HG02885 (cell line): ENCODE measurements around the gene NCBP2L.

ENCODE experiments used
- ATAC-seq: cut with Tn5 transposase; IDR thresholded peaks from one replicate; pipeline ENCODE4 v1.9.1; 2021; ENCODE audit warnings: mild to moderate bottlenecking; ENCODE audit not compliant: unreplicated experiment, poor library complexity

NCBP2L gene

DNA sequence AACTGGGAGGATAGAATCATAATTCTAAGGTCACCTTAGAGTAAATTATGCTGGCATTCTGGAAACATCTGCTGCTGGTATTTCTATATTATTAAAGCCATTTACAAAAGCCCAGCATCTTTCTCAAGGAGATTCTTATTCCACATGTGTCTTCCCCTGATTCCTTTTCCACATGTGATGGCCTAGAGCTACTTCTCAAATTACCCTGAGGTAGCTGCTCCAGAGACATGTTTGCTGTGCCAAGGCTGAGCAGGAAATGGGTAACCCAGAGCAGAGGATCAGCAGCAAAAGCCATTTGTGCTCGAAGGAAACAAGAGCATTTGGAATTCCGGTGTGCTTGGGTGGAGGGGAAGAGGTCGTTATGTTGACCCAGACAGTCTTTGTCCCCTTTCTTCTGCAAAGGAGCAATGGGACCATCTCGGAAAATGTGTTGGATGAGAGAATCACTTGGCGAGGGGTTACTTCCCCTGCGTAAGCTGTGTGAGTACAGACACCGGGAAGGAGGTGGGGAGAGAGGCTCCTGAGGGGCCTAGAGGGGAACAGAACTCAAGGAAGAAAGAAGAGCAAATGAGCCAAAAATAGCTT lies 26.6 kb upstream of the NCBP2L start:
- no peak for ATAC-seq

DNA sequence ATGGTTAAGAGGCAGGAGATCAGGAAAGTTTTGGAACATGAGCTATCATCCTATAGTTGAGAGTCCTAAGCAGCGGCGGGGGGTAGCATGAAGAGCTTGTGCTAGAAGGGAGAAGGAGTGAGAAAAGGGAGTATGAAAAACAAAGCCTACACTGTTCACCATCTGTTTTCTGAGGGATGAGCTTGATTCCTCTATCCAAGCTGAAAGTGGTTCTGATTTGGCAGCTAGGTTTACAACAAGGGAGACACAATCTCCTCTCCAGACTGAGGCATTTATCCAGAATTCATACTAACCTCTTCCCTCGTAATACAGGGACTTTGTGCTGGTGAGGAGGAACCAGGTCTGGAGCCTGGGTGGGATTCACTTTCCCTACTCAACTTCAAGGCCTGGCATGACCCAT lies 25.5 kb upstream of the NCBP2L start:
- ATAC-seq = no peak

DNA sequence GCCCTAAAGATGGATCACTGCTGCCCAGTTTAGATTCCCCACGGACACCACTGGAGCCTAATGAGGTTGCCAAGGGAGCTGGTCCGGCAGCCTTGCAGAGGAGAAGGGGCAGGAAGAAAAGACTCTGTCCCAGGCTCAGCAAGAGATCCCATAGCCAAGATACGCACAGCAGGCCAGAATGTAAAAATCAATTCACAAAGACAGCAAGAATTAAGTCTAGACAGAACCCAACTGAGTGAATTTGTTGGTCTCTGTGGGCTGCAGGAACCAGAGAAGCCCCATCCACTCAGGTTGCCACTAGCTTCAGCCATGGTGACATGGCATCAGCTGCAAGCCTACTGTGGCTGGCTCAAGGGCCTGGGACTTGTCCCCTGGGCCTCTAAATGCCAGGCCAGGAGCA lies 24.8 kb upstream of the NCBP2L start:
- no peak for ATAC-seq

DNA sequence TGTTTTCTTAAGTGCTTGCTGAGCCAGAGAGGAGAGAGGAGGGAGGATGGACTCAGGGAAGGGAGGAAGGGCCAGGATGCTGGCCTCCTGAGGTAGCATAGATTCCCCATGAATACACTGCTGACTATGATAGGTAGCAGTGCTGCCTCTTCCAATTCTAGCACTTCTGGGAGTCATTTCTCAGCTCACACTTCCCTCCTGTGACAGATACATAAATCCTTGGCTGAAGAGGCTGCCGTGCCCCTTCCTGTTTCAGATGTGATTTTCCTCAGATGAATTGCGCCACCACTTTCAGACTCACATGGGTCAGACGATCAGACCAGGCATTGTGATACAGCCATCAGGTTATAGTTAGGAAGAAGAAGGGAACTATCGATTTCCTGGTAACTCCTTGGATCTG lies 24.3 kb upstream of the NCBP2L start:
- ATAC-seq = no peak

DNA sequence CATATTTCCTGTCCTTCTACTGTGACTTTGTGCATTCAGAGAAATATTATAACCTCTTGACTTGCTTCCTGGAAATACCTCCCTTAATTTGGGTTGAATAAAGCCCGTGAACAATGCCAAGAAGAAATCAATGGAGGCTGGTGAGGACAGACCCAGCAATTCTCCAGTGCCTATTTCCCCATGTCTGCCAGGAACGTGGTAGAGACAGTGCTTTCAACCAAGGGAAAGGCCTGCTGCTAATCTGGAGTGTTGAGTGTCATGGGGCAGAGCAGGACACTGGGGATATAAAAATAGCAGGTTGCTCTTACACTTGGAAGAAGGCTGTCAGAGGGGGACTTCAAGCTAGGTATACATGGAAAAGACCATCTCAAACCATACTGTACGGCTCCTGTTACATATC lies 21.8 kb upstream of the NCBP2L start:
- no peak for ATAC-seq

DNA sequence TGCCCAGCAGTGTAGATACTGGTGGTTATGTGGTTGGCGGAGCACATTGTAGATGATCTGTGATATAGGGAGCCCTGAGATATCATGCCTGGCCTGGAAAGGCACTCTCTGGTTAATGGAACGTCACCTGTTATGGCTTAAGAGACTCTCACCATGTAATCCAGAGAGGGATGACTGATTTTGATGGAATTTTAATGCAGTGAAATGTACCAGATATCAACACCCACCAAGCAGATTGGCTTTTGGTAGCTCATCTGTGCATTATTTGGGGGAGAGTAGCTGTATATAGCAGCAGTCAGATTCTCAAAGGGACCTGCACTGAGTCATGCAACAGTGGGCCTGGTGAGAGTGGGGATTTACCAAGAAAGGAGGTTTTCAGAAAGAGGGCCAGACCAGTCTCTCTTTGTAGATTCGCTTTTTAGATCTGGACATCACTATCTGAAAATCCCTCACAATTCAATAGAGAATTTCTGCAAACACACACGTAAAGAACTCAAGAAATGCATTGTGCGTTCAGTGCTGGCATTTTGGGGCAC lies 19.2 kb upstream of the NCBP2L start:
- no peak for ATAC-seq

DNA sequence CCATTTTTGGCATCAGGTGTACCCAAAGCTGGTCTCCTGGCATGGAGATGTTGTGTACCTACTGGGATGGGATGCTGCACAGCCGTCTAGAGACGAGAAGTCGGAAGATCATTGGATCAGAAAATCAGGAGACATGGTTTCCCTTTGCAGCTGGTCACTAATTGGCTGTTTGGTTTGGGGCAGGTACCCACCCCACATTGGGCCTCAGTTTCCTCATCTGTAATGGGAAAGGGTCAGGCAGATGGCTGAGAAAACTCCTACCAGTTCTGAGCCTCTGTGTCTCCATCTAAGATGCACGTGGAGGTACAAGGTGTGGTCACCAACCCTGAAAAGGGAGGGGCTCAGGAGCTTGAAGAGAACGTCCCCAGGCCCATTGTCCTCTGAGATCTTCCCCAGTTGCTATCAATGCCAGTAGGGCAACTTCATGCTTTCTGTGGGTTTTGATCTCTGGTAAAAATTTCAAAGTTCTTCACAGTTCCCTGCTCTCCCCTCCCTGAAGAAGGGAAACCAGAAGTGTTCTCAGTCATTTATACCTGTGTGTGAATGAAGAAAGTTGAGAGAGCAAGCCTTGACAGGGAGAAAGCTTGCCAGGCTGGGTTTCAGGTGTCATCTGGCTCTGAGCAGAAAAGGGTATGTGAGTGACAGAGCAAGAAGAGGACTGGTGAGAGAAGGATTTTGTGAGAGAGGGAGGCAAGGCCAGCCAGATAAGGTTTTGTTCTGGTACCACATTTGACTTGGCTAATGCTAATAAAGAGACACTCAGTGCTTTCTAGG lies 17.0 kb upstream of the NCBP2L start:
- ATAC-seq = no peak

DNA sequence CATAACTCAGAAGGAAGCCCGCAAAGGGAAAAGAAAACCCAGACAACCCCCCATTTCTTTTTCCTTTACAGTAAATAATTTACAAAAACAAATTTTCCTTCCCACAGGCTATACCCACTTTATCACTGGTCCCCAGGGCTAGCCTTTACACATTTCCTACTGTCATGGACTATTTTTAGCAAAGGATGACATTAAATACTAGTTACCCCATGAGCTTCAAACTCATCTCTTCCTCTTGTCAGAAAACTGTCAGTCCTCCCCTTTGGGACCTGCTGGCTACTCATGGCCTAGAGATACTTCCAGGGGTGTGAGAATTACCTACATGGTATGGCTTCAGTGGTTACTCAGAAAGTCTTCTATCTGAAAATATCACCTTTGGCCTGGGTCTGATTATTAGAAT lies 13.9 kb upstream of the NCBP2L start:
- no peak for ATAC-seq

DNA sequence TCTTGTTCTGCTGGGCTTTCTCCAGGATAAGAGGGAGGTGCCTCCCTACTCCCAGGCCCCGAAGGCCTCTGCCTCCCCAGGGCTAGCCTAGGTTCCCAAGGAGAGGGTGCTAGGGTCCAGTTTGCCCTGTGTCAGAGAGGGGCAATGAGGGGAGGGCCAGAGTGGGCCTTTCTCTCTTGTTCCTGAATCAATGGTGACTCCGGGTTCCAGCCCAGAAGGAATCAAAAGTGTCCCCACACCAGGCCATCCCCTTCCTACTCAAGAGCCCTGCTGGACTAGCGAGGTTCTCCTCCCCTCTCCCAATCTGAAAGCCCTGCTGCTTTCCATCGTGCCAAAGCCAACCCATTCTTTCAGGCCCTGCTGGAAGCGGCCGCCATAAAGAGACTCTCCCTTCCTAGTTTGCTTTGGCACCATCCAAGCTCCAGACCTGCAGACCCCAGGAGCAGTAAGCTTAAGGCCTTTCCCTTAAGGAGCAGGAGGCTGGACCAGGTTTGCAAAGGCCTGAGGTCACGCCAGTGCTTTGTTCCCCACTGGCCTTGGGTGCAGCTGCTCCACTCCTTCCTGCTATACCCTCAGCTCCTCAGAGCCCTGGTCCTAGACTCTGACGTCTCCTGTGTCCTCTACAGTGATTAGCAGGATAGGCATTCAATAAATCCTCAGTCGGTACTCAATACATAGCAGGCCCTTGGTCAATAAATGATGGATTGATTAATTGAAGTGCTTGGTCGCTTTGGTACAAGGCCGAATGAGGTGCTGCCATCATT lies 12.5 kb upstream of the NCBP2L start:
- no peak for ATAC-seq

DNA sequence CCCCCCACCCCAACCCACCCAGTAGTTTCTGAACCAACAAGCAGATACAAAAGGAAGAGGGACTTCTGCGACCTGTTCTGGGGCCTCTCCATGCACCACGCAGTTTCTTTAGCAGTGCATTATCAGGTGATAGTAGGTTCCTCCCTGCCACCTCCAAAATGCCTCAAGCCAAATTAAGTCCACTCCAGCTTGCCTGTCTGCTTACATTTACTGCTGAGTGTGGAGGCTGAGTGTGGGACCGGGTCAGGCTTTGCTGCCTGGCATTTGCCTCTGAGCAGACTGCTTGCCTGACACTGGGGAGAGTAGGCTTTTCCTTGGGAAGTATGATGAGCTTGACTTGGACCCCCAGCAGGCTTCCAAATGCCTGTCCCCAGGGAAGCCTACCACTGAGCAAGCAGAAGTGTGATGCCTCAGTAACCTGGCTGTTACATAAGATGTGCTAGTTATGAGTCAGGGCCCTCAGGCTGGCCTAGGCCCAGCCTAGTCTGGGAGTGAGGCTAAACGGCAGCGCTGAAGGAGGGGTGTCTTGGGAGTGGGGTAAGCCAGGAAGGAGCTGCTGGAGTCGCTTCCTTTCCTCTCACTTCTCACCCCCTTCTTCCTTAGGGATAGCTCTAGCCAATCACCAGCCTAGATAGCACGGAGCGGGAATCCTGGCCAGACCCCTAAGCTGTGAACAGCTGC lies 10.9 kb upstream of the NCBP2L start:
- no peak for ATAC-seq

DNA sequence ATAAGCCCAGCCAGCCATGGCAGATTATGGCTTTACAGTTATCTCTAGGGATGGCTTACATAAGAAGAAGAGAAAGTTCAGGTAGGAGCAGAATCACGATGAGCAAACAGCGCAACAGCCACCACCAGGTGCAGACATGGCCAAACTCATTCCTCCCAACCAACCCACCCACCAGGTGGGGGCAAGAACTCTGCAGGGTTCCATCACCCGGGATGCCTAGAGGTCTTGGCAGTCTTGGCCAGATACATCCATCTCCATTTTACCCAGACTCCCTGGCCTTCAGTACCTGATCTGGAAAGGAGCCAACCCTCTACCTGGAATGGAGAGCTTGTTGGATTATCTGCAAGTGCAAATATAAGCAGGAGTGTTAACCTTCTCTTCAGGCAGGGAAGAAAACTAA lies 9.5 kb upstream of the NCBP2L start:
- ATAC-seq = no peak

DNA sequence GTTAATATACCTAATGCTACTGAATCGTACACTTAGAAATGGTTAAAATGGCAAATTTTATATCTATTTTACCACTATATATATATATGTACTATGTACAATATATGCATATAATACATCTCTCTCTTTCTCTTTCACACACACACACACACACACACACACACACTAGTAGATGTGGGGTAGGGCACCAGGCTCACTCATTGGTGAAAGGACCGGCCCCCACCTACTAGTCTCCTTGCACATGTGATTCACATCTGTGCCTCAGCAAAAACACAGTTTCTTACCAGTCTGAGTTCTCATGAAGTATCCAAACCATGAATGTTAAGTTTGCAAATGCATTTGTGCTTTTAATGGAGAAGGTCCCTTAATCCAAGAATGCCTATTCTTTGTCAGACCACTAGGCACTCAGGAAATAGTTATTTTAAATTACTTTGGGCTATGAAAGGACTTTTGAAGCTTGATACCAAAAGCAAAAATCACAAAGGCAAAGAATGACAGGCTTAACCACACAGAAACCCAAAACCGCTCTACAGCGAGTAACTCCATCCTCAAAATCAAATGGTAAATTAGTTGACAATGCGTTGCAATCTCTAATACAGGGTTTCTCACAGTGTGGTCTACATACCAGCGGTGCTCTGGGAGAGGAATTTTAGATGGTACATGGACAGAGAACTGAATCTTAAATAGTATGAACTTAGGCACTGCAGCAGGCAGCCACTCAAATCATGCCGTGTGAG lies 7.8 kb upstream of the NCBP2L start:
- ATAC-seq = no peak

DNA sequence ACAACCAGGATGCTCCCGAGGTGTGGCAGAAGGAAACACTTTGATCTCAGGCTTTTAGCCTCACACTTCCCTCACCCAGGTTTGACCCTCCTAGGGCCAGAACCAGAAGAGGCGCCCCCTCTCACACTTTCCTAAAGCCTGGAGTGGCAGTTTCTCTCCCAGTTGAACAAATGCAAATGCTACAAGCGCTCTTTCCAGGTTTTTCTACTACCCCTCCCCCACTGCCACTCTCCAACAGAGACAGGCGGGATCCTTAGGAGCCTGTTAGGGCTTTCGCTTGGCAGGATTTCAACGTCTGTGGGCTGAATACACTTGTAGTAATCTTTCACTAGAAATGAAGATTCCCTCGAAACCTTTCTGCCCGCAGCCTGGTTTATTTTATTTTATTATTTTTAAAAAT lies 4.3 kb upstream of the NCBP2L start:
- ATAC-seq = no peak

DNA sequence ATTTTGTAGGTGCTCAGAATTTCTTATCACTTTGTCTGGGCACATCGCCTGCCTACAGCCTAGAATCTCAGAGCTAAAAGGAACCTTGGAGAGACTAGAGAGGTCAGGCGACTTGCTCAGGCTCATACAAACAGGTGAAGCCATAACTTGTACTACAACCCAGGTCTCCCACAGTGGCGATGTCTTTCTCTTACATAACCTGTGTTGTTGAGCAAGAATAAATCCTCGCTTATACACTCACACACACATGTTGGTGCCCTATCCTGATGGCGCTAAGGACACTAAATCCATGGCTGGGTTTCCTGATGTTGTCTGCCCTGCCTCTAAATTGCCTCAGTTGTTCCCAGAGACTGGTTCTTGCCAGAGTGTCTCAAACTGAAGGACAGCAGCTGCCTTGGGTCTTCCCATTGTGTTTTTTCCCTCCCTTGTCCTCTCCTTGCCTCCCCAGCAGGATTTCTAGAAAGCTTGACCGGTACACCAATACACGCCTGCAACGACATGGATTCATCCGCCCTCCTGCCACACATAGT lies 3.6 kb upstream of the NCBP2L start:
- no peak for ATAC-seq

DNA sequence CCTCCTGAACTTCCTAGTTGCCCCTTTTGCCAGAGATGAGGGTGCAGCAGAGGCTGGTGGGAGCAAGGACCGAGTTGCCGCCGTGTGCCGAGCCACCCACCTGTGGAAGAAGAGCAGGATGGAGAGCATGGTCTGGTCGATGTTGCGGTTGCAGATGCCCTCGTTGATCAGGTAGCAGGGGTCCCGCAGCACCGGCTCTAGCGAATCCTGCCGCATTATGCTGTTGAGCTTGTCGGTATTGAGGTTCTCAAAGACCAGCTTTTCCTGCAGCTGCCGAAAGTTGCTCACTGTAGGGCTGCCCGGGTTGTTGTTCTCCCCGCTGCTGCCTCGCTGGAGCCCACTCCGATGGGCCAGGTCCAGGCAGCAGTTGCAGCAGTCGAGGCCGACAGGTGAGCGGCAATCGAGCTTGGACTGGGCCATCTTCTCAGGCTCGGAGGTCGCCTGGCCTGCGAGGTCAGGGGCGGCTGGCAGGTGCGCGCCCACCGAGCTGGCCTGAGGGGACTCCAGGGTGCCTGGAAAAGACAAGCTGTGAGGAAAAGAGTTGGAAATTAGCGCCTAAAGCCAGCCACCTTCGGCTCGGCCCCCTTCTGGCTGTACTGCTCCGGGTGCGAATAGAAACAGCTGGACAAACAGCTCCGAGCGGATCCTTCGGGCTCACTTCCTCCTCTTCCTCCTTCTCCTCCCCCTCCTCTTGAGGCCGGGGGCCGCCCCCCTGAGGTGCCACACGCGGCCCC lies 2.4 kb upstream of the NCBP2L start:
- peak; percentile 11 for ATAC-seq

DNA sequence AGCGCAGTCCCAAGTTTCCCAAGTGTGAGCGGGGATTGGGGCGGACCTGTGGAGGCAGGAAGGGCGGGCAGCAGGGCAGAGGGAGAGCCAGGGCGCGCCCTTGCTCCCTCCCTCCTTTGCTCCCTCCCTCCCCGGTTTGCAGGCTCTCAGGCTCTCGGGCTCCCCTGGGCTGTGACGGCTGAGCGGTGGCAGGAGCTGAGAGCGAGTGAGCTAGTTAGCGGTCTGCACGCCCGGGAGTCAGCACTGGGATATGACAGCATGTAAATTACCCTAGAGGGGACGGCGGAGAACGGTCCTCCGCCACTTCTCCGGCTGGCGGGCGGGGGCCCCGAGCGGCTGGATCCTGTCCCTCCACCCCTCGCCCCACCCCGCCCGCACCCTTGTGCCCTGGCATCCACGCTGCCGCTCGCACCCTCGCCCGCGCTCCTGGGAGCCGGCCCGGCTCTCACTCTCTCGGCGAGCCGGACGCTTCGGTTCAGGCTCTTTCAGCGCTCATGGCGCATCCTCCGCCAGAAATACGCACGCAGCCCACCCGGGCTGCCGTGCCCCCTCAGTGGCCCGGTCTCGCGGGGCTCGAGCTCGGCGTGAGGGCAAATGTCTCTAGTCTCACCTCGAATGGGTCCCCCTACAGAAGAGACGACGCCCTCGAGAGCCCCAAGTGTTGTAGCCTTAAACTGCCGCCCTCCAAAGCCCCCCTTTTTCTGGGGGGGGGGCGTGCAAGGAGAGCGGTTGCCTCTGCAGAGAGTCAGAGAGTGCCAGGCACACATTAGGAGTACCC lies 1.6 kb upstream of the NCBP2L start, which contains the start of gene TSC22D3:
TSS of gene TSC22D3 (minus strand) at position 54 of the 778 bp plus-strand sequence. CDS start 368 bp downstream, outside the sequence.
- ATAC-seq = peak; percentile 80

DNA sequence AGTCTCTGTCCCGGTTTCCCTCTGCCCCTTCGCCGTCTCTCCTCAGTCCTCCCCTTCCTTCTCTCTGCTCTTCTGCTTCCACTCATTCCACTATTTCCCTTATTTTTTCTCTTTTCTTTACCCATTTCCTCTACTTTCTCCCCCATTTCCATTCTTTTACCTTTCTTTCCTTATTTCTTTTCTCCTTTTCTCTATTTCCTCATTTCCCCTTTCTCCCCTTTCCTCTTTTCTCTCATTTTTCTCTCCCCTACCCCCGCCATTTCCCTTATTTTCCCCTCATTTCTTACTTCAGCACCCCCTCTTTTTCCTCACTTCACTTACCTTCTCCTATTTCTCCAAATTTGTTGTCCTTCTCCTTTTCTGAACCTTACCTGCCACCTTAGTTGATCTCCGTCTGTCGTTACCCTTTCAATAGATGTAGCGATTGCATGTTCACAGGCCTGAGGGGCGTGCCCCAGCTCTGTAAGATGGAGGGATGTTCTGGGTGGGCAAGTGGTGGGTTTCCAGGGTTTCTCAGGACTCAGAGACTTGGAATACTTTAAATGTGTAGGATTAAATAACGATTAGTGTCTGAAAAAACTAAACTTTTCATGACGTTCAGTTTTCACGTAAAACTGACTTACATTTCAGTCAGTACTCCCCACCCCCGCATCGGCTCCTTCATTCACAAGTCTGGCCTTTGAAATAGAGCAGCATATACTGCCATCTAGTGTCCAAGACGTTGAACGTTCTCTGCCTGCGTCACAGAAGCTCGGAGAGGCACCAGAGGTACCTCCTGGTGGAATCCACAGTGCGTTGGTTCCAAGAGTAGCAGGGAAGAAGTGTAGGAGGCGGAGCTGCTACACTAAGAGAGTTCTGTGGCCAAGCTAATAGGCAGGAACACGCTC lies 641 bp upstream of the NCBP2L start:
- peak; percentile 80 for ATAC-seq
